Measurements from ENCODE around the gene RER1.

RER1 gene

DNA sequence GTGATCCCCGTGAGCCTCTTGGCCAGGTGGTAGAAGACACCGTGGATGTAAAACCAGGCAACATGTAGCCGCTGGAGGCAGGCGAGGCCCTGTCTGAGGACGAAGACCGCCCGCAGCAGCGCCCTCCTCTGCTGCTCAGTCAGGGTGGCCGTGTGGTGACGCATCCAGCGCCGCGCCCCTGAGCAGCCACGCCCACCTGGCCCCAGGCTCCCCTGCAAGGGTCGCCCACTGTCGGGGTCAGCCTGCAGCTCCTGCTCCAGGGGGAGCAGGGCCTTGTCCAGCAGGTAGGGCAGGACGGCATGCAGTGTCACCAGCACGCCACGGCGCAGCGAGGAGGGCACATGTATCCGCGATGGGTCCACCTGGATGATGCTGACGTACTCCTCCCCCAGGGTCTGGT, 16.8 kb downstream of the RER1 start:
- no peak for DNase-seq

DNA sequence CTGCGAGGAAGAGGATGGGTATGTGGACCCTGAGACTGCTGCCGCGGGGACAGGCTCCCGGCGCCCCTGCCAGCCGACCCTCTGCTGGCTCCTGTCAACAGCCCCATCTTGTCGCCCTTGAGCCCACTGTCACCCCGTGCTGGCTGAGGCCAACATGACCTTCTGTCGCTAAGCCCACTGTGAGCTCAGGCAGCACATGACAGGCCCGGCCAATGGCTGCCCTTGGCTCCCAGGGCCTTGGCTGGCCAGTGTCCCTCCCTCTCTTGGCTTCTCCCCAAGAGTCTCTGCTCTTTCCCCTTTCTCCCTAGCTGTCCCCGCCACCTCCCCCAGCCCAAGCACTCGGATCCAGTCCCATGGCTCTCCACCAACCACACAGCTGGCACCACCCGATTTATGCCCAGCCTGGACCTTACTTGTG, 17.2 kb downstream of the RER1 start:
- no peak for DNase-seq

DNA sequence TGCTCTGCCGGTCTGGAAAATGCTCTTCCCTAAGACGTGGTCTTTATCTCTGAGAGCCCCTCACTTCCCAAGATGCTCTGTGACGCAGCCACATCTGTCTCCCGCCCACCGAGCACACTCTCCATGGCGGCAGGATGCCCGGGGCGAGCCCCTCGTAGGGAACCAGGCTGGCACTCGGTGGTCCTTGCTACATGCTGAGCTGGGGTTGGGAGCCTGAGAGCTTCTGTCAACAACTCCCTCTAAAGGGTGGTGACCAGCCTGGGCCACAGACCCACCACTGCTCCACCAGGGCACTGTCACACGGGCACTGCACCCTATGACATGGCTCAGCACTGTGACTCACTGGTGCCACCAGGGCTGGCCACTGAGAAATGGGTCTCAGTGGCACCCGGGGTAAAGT, 18.1 kb downstream of the RER1 start:
- DNase-seq = no peak

DNA sequence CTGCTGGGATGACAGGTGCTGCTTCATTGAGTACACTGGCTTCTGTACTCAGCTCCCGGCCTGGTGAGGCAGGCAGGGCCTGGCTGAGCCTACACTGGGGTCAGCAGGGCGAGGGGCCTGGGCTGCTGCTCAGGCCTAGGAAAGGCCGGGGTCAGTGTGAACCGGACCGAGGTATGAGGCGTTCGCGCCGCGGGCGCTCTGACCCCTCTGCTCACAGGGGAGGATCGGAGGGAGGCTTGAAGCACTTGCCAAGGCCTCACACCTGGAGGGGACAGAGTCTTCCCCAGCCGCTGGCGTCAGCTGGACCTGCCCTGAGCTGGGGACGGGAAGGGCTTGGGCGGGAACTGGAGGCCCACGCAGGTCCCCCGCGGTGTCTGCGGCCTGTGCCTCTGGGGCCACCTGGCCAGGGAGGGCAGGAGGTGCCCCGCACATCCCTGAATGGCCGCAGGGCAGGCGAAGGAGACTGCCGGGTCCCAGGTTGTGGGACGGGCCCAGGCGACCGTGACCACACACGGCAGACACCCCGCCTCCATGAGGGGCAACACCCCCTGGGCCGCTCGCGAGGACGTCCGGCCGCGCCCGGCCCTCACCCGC, 20.3 kb downstream of the RER1 start:
- DNase-seq = no peak

DNA sequence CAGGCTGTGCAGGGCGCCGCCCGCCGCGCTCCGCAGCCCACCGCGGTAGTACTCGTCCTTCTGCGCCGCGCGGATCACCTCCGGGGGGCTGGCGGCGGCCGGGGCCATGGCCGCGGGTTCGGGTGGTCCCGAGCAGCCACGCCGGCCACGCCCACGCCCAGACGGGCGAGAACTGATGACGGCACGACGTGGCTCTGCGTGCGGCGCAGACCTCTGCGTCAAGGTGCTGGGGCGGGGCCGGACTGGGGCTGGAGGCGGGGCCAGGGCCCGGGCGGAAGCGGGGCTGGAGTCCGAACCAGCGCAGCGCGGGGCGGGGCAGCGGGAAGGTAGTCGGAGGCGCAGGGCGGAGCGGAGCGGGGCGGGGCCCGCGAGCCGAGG, 20.7 kb downstream of the RER1 start, which contains the start of gene PEX10:
TSS of gene PEX10 (minus strand) at position 170 of the 378 bp plus-strand sequence. CDS start at position 108, 62 bp downstream.
- peak; percentile 94 for DNase-seq

DNA sequence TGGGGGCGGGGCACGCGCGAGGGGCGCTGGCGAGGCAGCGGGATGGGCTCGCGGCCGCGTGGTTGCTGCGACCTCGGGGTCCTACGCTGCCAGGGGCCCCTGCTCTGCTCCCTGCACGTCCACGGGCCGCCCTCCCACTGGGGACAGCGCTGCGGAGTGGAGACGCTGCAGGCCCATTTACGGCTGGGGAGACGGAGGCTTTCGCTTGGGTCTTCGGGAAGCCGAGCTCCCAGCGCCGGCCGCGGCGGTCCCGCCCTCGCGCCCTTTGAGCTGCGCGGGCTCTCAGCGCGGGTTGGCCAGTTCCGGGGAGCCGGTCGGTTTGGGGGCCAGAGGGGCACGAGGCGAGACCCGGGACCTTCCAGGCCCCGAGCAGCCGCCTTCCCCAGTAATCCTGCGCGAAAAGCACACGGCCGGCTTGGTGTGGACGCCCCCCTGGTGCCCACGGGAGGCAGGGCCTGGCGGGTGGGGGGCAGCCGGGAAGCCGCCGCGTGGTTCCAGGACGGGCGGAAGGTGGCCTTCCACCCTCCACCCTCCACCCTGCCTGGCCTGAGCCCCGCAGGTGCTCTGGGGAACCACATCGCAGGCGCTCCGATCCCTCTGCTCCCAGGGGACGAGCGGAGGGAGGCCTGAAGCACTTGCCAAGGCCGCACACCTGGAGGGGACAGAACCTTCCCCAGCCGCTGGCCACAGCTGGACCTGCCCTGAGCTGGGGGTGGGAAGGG, 21.3 kb downstream of the RER1 start:
- DNase-seq = no peak

DNA sequence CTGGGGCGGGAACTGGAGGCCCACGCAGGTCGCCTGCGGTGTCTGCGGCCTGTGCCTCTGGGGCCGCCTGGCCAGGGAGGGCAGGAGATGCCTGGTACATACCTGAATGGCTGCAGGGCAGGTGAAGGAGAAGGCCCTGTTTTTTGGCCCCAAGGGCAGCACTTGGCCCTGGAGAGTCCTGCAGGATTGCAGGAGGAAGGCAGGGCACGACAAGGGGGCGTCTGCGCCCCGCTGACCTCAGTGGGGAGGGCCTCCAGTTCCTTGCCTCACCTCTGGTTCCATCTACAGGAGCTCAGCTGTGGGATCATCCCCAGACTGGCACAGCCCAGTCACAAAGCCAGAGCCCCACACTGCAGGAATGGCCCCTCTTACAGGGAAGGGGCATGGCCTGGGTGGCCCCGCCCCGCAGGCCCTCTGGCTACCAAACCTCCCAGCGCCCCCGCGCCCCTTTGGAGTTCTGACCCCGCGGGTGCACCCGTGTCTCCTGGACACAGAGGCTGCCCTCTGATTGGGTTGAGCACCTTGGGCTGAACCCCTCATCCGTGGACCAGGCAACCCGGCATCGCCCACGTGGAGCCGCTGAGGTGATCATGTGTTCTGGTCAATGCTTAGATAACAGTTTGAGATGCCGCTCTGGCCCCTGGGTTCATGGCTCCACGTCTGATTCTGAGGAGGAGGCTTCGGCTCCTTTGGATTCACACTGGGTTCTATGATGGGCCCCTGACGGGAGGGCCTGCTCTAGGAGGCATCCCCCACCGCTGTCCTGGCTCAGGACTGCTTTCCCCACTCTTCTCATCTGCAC, 22.1 kb downstream of the RER1 start:
- no peak for DNase-seq

DNA sequence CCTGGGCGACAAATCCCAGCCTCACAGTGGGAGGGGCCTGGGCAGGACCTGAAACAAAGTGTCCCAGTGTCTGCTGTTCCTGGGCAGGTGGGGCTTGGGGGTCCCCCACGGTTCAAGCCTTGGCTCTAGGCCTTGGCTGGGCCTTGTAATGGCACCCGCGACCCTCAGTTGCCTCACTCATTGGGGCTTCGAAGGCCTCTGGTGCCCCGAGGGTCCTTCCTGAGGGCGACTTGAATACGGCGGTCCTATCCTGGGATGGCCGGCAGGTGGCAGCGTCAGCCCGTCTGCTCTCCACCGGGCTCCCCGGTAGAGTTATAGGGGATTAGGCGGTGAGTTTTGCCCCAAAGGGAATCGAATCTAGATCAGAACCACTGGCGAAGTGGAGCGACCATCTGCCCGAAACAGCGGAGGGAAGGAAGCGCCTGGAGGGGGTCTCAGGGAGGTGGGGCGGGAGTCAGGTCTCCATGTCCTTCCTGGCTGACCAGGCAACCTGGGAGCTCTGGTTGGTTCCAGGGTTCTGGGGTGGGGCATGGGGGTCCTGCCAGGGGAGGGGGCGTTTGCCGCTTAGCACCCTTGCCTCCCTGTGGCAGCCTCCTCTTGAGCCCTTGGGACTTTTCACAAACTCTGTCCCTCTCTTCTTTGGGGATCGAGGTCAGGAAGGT, 22.8 kb downstream of the RER1 start:
- DNase-seq = peak; percentile 57

DNA sequence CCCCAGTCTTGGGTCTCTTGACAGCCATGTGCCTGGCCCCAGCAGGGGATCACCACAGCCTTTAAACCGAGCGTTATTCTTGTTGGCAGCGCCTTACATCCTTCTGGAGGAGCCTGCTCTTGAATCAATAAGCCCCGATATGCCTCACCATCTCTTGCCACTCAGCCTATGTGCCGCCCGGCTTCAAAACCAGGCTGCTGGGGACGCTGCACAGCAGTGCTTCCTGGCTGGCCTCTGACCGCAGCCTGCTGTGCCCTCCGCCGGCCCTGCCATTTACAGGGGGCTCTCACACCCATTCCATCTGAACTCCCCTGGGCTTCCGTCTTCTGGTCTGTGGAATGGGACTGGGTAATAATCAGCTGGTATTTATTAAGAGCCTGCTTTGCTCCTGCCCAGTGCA, 23.7 kb downstream of the RER1 start:
- no peak for DNase-seq

DNA sequence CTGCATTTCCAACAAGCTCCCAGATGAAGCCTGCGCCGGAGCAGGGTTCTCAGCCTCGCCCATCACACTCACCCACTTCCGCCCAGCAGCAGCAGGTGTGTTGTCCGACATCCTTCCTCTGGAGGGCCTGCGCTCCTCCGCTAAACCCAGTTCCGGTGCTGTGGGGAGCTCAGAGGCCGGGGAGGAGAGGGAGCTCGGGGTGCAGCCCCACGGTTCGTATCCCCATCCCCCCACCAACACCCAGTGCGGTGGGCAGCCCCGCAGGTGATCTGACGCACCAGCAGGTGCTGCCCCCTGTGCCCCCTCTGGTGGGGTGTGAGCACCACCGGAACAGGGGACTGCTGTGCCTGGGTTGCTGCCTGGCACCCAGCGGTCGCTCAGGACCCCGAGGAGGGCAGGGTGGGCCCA, 24.2 kb downstream of the RER1 start:
- no peak for DNase-seq

DNA sequence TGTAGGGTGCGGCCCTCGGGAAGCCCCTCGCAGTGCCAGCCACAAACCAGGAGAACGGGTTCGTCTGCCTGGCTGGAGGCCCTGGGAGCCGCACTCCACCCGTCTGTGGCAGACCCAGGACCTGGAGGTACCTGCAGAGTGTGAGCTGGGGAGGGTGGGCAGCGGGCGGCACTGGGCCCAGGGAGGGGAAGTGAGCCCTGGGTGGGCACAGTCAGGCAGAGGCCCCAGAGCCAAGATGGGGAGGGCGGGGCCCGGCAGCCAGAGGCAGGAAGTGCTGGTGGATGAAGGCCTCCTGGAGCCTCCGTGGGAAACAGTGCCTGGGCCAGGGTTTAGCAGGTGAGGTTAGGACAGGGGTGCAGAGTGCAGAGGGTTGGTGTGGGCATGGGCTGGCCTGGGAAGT, 24.8 kb downstream of the RER1 start:
- no peak for DNase-seq

DNA sequence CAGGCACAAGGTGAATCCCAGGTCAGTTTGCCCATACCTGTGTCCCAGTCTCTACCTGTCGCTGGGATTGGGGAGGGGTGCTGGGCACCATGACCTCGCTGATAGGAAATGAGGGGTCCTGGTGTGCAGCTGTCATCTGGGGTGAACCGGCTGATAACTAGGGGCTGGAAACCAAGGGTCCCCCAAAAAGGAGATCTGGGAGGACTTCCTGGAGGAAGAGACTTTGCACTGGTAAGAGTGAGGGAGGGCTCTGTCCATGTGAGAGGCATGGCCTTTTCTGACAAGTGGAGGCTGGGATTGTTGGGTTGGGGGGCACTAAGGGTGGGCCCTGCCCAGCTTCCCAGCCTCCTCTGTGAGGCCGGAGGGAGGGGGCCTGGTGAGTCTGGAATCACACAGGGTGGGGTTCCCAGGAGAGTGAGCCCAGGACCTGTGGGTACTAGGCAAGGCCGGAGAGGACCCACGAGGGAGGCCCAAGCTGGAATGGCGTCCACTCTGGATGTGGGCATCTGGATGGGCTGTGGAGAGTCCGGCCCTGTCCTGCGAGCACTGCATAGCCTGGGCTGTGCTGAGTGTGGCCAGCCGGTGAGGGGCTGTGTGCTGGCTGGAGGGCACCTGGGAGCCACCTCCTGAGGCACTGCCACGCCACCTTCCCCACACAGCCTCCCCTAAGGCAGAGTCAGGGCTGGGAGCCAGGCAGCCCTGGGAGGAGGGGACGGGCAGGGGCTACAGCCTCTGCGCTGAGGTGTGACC, 25.6 kb downstream of the RER1 start:
- no peak for DNase-seq

DNA sequence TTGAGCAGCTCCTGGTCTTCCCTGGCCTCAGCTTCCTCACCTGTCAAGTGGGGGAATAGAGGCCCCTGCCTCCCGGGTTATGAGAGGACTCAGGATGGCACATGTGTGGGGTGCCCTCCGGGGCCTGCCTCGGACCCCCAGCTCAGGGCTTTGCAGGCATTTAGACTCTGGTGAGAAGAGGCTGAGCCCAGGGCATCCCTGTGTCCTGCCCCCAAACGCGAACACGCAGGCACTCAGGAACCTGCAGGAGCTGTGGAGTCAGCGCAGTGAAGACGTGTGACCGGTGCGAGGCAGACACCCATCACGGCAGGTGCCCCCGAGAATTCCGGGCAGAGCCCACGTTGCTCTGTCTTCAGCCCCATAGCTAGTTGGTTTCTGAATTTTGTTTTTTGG, 26.2 kb downstream of the RER1 start:
- no peak for DNase-seq

DNA sequence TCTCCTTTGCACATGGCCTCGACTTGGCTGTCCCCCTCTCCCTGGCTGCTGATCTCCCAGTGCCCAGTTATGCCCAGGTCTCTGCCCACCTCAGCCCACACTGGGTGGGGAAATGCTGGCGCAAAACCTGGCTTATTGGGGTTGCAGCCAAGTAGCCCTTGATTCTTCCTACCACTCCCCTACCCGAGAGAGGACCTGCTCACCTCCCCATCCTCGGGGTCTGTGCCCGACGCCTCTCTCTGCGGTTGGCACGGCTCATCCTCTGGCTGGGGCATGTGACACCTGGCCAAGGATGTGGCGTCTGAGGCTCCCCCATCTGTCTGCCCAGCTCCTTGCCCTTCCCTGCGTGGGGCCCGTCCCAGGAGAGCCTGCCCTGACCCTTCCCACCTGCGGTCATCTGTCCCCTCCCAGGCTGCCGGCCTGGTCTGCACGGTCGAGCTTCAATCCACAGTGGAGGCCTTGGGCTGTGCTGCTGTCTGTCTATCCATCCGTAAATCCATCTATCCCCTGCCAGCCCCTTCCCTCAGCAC, 27.2 kb downstream of the RER1 start:
- no peak for DNase-seq

DNA sequence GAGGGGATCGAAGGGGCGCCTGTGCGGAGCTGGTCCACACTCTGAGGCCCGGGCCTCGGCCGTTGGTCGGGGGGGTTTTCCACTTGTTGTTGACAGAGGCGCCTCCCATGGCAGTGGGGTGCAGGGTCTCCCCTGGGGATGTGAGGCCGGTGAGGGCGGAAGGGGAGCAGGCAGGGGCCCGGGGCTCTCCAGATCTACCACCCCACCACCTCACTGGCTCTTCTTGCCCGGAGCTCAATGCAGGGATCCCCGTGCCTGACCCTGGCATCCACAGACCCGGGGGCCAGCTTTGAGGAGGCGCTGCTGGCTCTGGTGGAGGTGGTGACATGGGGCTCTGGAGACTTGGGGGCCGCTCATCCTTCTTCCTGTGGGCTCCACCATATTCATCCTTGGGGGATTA, 27.8 kb downstream of the RER1 start:
- no peak for DNase-seq

DNA sequence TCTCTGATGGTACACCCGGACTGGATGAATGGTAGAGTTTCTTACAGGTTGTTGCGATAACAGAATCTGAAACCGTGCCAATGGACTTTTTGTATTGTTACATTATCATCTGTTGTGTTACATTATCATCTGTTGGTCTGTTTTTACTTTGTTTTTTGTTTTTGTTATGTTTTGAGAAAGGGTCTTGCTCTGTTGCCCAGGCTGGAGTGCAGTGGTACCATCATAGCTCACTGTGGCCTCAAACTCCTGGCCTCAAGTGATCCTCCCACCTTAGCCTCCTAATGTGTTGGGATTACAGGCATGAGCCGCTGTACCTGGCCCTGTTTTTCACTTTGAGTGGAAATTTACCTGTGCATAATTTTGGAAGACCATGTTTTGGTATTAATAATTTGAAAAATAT, 30.9 kb downstream of the RER1 start:
- DNase-seq = no peak

DNA sequence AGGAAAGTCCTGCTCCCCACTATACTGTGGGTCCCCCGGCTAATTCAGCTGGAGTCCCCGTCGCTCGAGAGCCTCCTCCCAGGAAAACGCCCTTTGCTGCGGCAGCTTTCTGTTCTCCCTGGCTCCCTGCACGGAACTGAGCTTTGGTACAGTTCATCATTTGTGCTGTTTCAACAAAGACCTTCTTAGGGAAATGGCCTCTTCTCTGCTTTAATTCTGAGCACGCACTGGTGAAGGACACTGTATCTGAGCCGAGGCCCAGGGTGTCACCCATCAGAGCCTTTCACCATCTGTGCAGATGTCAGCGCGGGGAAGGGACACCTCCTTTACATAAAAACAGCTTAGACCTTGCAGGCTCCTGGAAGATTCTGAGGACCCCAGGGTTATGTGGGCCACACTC, 34.3 kb downstream of the RER1 start:
- no peak for DNase-seq

DNA sequence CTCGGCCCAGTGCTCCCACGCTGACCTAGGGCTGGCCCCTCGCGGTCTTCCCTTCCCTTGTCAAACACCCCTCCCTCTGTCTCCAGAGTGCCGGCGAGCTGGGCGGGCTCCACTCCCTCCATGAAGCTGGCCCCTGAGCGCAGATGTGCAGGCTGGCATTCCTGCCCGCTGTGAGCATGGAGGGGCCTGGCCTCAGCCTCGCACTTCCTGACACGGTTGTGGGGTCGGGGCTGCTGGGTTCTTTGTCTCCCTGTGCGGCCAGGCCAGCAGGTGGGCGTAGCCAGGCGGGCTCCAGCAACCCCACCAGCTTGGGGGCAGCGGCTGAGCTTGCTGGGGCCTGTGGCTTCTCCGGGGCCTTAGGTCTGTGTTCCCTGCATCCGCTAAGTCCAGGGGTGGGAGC, 34.9 kb downstream of the RER1 start:
- no peak for DNase-seq

DNA sequence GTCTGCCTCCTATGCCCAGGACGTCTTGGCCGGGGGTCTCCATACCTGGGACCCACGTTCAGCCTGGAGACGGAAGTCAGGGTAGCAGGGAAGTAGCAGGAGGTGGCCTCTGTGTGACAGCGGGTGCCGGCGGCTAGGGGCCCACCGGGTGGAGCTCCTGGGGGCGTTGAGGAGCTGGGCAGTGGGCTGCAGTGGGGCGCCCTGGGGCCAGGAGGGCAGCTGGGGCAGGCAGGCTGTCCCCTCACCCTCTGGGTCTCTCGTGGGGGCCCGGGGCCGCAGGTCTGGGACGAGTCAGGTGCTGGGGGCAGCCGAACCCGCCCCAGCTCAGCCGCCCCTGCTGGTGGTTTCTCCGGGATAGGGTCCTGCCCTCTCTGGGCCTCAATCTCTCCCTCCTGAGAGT, 35.4 kb downstream of the RER1 start:
- no peak for DNase-seq

DNA sequence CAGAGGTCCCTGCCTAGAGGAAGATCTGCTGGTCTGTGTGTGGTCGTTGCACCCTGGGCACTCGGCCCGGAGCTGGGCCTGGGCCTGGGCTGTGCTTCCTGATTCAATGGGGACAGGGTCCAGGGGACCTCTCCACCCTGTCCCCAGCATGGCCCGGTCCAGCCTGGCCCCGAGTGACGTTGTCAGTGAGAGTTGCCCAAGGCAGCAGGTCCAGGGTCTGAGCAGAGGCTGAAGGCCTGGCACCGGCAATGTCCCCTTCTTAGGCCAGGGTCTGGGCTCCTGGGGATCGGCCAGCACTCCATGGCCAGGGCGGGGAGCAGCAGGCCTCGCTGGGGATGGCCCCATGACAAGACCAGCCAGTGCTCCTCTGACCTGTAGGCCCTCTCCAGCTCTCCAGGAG, 36.3 kb downstream of the RER1 start:
- DNase-seq = no peak

DNA sequence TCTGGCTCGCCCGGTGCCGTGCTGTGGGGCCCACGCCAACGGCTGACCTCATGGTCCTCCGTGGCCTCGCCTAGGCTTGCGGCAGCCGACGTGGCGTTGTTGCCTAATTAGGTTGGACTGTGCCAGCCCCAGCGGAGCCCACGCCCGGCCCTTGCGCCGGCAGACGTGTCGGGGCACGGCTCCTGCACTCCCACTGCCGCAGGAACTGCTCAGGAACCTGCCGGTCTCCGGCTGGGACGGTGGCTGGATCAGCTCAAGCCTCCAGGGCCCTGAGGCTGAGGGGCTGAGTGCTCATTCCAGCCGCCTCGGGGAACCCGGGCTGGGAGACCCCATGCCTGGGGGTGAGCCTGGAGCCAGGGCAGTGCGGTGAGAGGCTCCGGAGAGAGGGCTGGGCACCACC, 36.8 kb downstream of the RER1 start:
- no peak for DNase-seq
